Adrenal gland (tissue), 12 donors: ENCODE measurements around the gene PON3. TPM values are rescaled to one million over a fixed set of nuclear protein-coding genes. Genes with fewer than 3 reads are reported as not detected.

Source experiments
- DNase-seq, 7 donors: peaks; one replicate each; pipeline ENCODE4 v3.0.0-alpha.2; 2019 to 2020
- H3K27ac ChIP-seq, 5 donors: fragments of 200-600 bp; sonication (generic) in 4 of 5; 1 replicate in 3 of 5; 2 replicates in 2 of 5; pipeline versions ENCODE4 v1.5.1 to v1.8.0; 2016 to 2020; ENCODE audit warnings: mild to moderate bottlenecking in 1 of 5
- H3K27me3 ChIP-seq: fragments of 200-600 bp; 2 replicates; pipeline ENCODE4 v1.8.0; 2021
- H3K36me3 ChIP-seq, 2 donors: fragments of 200-600 bp; replicated peaks in 1 of 2; 1 replicate in 1 of 2; 2 replicates in 1 of 2; pipeline versions ENCODE4 v1.5.1 to v1.8.0; 2018 to 2022
- H3K4me1 ChIP-seq, 2 donors: fragments of 200-600 bp; replicated peaks in 1 of 2; 1 replicate in 1 of 2; 2 replicates in 1 of 2; pipeline versions ENCODE4 v1.5.1 to v1.8.0; 2018 to 2021
- H3K4me3 ChIP-seq, 4 donors: fragments of 200-600 bp; sonication (generic) in 3 of 4; one replicate each; pipeline ENCODE4 v1.5.1; 2016 to 2018
- H3K9me3 ChIP-seq, 3 donors: fragments of 200-600 bp; sonication (generic) in 1 of 3; replicated peaks in 1 of 3; 1 replicate in 2 of 3; 2 replicates in 1 of 3; pipeline versions ENCODE4 v1.5.1 to v1.8.0; 2016 to 2021
- CTCF ChIP-seq, 6 experiments: fragments of 450-650 bp in 4 of 6; fragments of 200-600 bp in 2 of 6; sonication (generic) in 1 of 6; IDR thresholded peaks; 1 replicate in 5 of 6; 2 replicates in 1 of 6; pipeline versions ENCODE4 v1.5.1 to v1.8.0; 2016 to 2021; ENCODE audit warnings: antibody characterized with exemption in 6 of 6, mild to moderate bottlenecking in 2 of 6, moderate library complexity in 1 of 6
- POLR2A ChIP-seq, 2 donors: fragments of 450-650 bp; IDR thresholded peaks; one replicate each; pipeline ENCODE4 v1.6.1; 2017; ENCODE audit warnings: antibody characterized with exemption in 2 of 2, mild to moderate bottlenecking in 2 of 2, moderate library complexity in 1 of 2
- WGBS, 4 donors: extraction: QIAGEN DNeasy Blood & Tissue Kit in 2 of 4; methylation state at CpG; one replicate each; pipeline versions ENCODE4 v1.1.5 to v1.1.7; 2013 to 2017; 5-methylcytosine and 5-hydroxymethylcytosine counted together
- intact Hi-C, 2 donors: fragments of 100-400 bp; cut with DNase I; formaldehyde crosslinking; loops; one replicate each; pipeline versions ENCODE4 v1.14.1 to v1.15.0; 2022 to 2023
- polyA plus RNA-seq, 3 donors: library from polyadenylated mRNA; stranded (reverse); fragments of 200-250 nt in 2 of 3; fragments of 350-450 nt in 1 of 3; fragmentation: Illumina TruSeq in 1 of 3; extraction: RNeasy Lipid Tissue Mini Kit (QIAGEN cat#74804) in 1 of 3; gene quantifications; one replicate each; pipeline ENCODE4 v1.2.3, GENCODE V29; 2013 to 2014
- total RNA-seq, 9 donors: library from RNA; depleted of rRNA in 4 of 9; stranded (reverse); fragments of >200 nt in 4 of 9; fragments of 120-200 nt in 1 of 9; fragmentation: NEBNext Ultra II Directional in 1 of 9; extraction: Animal tissue kit (Norgen Biotek cat#: 25700) in 1 of 9; gene quantifications; one replicate each; pipeline versions ENCODE4 v1.1.0 to v1.2.4, GENCODE V29; 2013 to 2023
- donor health status: healthy with polysubstance abuse.
- donor health status: Bipolar disorder and iron deficiency.
- donor health status: DM: yes; HTN: yes; CAD: no.
- donor health status: DM: no; HTN: no; CAD: no.
- donor health status: DM: no; HTN: no; CAD: no.
- donor health status: DM: yes; HTN: yes; CAD: no.

PON3 gene
- total and polyA plus RNA-seq, 12 donors = 1.2 to 18.9 (median 3.0) TPM

- WGBS, 4 donors = 69 to 78% (median 72%) methylated on average over 4 to 5 of the region's 5 CpGs
Measured at GRCh38 chr7:95429241-95429990, 33.2 kb upstream of the PON3 start.

GRCh38 chr7:95427914-95428516 lies 31.8 kb upstream of the PON3 start:
- Histone ChIP-seq H3K36me3 (no peaks in the 10 kb centered on the region), H3K9me3 (no peaks in the 10 kb centered on the region), H3K27ac (no peak overlapping the region), H3K4me1 (peaks cover 9 to 25% of the 10 kb centered on the region in 2 donors), H3K4me3 (no peak overlapping the region), H3K27me3 (no peaks in the 10 kb centered on the region)
- intact Hi-C loops = no loop called here
- TF ChIP-seq POLR2A (IDR thresholded peaks at IDR 0.05) (no peak), CTCF (IDR thresholded peaks at IDR 0.05) (no peak)
- no peak for DNase-seq
- 86 to 92% (median 90%) methylated on average over 3 of the region's 3 CpGs for WGBS, 4 donors

More at GRCh38 chr7:95429241-95429990, 33.2 kb upstream of the PON3 start:
- peaks cover 9 to 34% of the 10 kb centered on the region in 2 donors for H3K4me1 ChIP-seq
- no peaks in the 10 kb centered on the region for H3K36me3 ChIP-seq
- no peak for DNase-seq
- no peak overlapping the region for H3K4me3 ChIP-seq
- no peak for TF ChIP-seq POLR2A (IDR thresholded peaks at IDR 0.05)
- no peak for TF ChIP-seq CTCF (IDR thresholded peaks at IDR 0.05)
- intact Hi-C loops = no loop called here
- H3K27me3 ChIP-seq = no peaks in the 10 kb centered on the region
- no peak overlapping the region for H3K27ac ChIP-seq
- H3K9me3 ChIP-seq = no peaks in the 10 kb centered on the region

- H3K9me3 ChIP-seq = no peaks in the 10 kb centered on the region
- DNase-seq = no peak
- WGBS, 4 donors = 87 to 97% (median 90%) methylated on average over 7 of the region's 7 CpGs
- H3K27ac ChIP-seq = no peak overlapping the region
- TF ChIP-seq CTCF (IDR thresholded peaks at IDR 0.05) (no peak), POLR2A (IDR thresholded peaks at IDR 0.05) (no peak)
- no peaks in the 10 kb centered on the region for H3K36me3 ChIP-seq
- intact Hi-C loops = no loop called here
- peaks cover 9 to 16% of the 10 kb centered on the region in 2 donors for H3K4me1 ChIP-seq
- no peak overlapping the region for H3K4me3 ChIP-seq
- H3K27me3 ChIP-seq = no peaks in the 10 kb centered on the region
Measured at GRCh38 chr7:95427166-95427565, 31.0 kb upstream of the PON3 start.

GRCh38 chr7:95425694-95426093 lies 29.5 kb upstream of the PON3 start:
- Histone ChIP-seq H3K27me3 (no peaks in the 10 kb centered on the region), H3K9me3 (no peaks in the 10 kb centered on the region), H3K27ac (no peak overlapping the region), H3K4me3 (no peak overlapping the region), H3K4me1 (peaks cover 8 to 9% of the 10 kb centered on the region in 2 donors), H3K36me3 (no peaks in the 10 kb centered on the region)
- 78 to 87% (median 83%) methylated on average over 2 of the region's 2 CpGs for WGBS, 4 donors
- no peak for DNase-seq
- intact Hi-C loops = no loop called here
- TF ChIP-seq POLR2A (IDR thresholded peaks at IDR 0.05) = no peak
- TF ChIP-seq CTCF (IDR thresholded peaks at IDR 0.05) = no peak
